ENCODE data around the gene TRIM63.
"Not testable (repeated sequence)": the region's sequence is repeated elsewhere in the genome, so short reads cannot be mapped to it uniquely, and the experiment has no call there.

TRIM63 gene

DNA sequence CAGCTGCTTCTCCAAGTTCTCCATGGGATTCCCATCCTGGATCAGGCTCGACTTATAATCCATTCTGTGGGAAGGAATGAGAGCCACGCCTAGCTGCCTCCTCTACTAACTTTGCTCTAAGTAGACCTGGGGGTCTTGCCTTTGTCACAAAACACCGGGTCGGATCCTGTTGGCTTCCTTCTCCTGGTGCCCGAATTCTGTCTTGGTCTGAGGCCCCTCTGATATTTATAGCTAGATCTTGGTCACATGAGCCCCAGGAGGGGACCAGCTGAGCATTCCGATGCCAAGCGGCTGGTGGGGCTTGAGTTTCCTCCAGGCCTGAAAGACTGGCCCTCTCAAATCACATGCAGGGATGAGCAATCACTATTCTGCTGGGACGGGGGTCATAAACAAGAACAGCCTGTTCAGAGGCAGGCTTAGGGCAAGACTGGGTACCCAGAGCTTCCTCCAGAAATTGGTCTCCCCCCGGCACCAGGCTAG, at the start of gene TRIM63:
Gene TRIM63, minus strand, starts transcription at position 199 of the 480 bp plus-strand sequence. Its CDS starts 136 bp downstream, at position 63.
- in situ Hi-C loops (cut with MboI; ENCODE audit: low sequenced_read_pairs) = no loop called here

DNA sequence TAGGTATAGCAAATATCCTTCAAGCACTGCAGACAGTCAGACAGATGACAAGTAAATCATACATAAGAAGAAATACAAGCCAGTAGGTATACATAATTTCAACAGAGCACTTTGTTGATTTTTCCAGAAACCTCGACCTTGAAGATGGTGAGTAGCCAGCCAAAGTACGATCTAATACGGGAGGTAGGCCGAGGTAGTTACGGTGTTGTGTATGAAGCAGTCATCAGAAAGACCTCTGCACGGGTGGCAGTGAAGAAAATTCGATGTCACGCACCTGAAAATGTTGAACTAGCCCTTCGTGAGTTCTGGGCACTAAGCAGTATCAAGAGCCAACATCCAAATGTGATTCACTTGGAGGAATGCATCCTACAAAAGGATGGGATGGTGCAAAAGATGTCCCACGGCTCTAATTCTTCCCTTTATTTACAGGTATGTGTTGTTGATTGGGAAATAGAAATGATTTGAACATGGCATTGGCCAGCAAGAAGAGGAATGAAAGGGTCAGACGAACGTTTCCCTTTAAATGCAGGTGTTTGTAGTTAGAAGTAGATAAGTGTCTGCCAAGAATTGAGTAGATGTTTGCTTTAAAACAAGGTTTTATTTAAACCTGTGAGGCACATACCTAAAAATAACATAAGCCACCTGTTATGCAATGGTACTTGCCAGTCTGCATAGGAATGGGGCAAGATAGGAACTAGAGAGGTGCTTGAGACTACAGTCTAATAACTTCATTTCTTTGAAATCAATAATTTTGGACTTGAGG, 46.9 kb upstream of the TRIM63 start:
- in situ Hi-C loops (cut with MboI; ENCODE audit: low sequenced_read_pairs) = no loop called here

DNA sequence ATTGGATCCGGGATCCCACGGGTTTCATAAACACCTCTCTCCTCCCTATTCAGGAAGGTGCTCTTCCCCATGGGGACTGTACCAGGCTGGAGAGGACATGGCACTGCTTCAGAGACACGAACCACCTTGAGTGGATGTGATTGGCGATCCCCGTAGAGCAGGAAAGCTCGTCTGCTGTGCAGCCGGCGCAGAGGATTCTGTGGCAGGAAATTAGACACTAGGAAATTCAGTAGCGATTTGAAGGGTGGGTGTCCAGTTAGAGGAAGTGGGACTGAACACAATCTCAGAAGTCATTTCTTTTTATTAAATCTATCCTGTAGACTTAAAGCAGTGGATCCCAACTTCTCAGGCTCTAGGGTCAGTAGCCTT, 45.0 kb upstream of the TRIM63 start:
- in situ Hi-C loops (cut with MboI; ENCODE audit: low sequenced_read_pairs) = no loop called here

DNA sequence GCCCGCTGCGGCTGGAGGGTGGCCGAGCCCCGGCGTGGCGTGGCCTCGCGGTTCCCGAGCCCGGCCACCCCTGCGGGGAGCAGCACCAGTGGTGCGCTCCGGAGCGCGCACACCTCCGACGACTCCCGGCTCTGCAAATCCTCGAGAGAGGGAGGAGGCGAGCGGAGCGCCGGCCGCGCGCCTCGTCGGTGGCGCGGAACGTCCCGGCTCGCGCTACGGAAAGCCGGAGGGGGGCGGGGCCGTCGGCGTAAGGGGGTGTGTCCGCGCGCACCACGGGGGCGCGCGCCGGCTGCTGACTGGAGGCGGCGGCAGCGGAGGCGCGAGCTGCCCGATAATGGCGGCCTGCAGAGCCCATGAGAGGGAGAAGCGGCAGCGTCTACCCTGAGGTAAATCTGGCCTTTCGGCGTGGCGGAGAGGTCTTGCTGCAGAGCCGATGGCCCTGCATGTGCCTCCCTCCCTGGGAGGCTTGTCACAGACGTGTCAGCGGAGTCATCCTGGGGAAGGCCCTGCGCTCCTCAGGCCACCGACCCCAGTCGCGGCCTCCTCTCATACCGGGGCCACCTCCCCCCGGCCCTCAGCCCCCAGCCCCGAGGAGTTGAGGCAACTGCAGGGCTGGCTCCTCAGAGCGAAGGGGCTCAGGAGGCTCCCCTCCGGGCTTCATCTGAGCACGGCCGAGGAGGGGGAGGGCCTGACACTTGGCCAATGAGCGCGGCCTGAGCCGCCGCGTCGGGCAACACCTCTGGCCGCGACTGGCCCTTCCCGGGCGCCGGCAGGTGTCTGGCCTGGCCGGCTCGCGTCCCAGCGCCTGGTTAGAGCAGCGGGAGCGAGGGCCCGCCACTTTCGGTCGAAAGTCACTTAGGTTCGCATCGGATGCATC, 44.3 kb upstream of the TRIM63 start, which contains the start of gene PDIK1L:
Gene PDIK1L, plus strand, starts transcription at position 295 of the 877 bp plus-strand sequence. CDS start 2,485 bp downstream, outside the sequence.
- in situ Hi-C loops (cut with MboI; ENCODE audit: low sequenced_read_pairs) = no loop called here

DNA sequence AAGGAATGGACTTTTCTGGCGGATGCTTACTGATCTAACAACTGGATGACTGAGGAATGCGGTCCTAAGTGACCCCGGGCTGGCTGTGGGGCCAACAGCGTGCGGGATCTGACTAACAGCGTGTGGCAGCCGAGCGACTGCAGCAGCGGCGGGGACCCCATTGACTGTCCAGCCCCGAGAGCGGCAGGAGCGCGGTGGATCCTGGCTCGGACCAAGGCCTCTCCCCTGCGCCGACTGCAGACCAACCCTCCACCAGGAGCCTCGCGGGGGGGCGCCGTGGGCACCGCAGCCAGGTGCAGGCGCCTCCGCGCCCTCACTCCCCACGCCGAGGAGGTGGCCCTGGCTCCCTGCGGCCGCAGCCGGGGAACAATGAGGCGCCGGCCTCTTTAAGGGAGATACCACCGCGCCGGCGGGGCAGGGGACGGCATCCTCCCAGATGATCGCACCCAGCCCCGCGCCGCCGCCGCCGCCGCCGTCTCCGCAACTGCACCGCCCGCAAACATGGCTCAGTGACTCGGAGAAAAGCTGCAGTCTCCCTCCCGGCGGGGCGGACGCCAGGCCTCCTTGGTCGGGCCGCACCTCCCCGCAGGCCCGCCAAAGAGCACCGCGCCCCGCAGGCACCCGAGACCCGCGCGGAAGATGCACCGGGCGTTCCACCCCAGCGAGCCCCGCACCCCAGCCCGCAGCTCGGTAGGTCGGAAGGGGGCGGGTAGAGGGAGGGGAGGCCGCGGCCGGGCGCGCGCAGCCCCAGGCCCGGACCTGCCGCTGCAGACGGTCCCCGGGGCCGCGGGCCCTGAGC, 43.5 kb upstream of the TRIM63 start:
- in situ Hi-C loops (cut with MboI; ENCODE audit: low sequenced_read_pairs) = no loop called here

DNA sequence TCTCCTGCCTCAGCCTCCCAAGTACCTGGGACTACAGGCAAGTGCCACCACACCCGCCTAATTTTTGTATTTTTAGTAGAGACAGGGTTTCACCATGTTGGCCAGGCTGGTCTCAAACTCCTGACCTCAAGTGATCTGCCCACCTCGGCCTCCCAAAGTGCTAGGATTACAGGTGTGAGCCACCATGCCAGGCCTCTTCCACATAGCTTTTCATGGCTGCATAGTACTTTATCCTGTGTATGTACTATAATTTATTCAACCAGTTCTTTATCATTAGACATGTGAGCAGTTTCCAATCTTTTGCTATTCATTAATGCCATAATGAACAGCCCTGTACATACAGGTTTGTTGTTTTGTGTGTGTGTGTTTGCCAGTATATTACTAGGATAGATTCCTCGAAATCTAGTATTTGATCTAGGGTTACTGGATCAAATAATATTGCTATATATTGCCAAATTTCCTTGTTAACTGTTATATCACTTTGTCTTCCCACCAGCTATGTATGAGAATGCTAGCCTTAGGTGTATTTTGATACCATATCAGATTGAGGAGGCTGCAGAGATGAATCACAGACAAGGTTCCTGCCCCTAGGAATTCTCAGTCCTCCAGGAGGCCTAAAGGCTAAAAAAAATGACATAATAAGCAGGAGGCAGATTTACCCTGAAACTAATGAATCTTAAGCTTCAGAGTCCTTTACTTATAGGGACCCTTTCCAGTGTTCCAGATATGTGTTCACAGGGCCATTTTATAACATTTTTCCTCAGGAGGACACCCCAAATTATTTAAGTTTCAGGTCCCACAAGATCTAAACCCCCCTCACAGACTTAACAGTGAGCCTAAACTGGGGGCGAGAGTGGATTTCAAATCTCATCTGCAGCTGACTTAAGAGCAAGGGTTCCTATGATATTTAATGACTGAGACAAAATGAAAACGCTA, 42.1 kb upstream of the TRIM63 start:
- in situ Hi-C loops (cut with MboI; ENCODE audit: low sequenced_read_pairs) = no loop called here

DNA sequence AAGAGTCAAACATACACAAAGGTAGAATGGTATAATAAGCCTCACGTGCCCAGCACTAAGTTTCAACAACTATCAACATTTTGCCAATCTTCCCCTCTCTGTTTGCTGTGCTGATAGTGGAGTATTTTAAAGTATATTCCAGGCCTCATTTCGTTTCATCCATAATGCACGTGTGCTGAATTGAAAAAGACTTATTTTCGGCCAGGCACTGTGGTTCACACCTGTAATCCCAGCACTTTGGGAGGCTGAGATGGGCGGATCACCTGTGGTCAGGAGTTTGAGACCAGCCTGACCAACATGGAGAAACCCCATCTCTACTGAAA, 37.8 kb upstream of the TRIM63 start:
- in situ Hi-C loops (cut with MboI; ENCODE audit: low sequenced_read_pairs) = not testable (repeated sequence)

DNA sequence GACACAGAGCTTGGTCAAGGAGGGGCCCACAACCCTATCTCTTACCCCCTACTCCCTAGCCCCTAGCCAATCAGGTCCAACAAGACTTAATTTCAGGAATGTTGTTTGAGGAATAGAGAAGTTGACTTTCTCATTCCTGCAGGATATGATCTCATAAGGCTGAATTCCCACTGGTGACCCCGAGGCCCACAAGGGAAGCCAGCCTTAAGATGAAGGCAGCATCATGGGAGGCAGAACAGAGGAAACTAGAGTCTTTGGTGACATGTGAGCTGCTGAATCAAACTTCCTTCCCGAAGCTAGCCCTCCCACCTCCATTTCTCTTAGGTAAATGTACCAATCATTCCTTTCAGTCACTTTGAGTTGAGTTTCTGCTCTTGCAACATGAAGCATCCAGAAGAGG, 35.1 kb upstream of the TRIM63 start:
- in situ Hi-C loops (cut with MboI; ENCODE audit: low sequenced_read_pairs) = no loop called here

DNA sequence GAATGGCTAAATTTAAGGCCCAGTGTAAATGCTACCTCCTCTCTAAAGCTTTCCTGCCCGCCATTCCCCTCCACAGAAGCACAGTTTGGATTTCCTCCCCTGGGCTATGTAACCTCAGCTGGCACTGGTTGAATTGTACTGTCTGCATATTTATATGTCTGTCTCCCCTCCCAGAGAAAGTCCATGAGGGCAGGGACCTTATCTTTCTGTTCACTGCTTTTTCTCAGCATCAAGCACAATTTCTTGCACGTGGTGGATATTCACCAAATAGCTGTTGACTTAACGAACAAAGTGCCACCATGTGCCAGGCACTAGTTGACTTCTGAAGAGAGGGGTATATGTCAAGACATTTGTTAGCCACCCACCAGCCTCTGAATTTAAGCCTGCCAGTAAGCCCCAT, 34.7 kb upstream of the TRIM63 start:
- in situ Hi-C loops (cut with MboI; ENCODE audit: low sequenced_read_pairs) = no loop called here

DNA sequence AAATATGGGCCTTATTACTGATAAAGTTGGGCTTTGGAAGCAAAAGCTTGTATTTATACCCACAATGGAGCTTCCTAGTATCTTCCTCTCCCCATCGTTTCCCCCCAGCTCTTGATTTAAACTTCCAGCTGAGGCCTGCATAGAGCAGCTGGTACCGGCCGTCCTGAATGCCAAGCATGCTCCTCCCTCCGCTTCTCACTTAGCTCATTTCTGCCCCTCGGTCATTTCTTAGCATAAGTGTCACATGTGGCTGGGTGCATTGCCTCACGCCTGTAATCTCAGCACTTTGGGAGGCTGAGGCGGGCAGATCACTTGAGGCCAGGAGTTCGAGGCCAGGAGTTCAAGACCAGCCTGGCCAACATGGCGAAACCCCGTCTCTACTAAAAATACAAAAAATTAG, 32.8 kb upstream of the TRIM63 start:
- in situ Hi-C loops (cut with MboI; ENCODE audit: low sequenced_read_pairs) = not testable (repeated sequence)

DNA sequence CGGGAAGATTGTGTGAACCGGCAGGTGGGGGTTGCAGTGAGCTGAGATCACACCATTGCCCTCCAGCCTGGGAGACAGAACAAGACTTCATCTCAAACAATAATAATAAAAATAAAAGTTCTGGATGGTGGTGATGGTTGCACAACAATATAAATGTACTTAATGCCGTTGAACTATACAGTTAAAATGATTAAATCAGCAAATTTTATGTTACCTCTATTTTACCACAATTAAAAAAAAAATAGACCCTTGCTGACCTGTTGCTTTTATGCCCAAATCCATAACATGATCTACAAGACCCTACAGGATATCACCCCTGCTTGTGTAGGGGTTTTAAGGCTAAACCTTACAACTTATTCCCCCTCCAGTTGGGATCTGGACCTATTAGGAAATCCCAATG, 32.4 kb upstream of the TRIM63 start:
- in situ Hi-C loops (cut with MboI; ENCODE audit: low sequenced_read_pairs) = no loop called here

DNA sequence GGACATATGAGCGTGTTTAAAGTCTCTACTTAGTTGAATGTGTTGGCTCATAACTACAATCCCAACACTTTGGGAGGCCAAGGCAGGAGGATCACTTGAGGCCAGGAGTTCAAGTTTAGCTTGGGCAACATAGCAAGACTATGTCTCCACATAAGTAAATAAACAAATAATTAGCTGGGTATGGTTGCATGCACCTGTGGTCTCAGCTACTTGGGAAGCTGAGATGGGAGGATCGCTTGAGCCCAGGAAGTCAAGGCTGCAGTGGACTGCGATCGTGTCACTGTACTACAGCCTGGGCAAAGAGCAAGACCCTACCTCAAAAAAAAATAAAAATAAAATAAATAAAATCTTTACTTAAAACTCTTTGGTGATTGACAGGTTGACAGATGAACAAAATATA, 31.2 kb upstream of the TRIM63 start:
- in situ Hi-C loops (cut with MboI; ENCODE audit: low sequenced_read_pairs) = no loop called here

DNA sequence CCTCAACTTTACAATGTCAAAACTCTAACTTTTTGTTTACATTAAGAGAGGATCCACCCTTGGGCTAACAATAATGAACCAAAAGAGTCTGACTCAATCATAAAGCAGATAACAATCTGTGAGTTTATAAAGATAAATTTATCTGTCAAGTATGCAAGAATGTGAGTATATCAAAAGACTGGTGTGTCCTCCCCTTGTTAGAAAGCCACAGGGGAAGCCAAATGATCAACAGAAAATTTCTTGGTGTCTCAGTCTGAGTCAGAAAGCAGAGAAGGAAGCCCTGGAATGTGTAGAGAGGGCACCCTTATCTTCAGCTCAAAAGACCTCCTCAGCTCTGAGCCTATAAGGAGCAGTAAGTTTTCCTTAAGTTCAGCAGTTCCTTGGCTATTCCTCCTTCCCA, 30.3 kb upstream of the TRIM63 start:
- in situ Hi-C loops (cut with MboI; ENCODE audit: low sequenced_read_pairs) = no loop called here

DNA sequence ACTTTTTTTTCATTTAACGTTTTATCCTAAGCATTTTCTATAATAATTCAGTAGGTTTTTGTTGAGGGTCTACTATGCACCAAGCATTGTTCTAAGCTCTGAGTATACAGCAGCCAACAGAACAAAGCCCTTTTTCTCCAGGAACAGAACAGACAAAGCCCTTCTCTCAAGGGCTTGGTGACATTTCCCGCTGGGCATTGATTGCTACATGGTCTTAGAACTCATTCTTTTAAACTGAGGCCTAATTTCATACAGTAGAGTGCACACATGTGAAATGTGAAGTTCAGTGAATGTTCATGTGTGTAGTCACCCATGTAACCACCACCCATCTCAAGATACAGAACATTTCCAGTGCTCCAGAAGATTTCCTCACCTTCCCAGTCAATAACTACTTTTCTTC, 29.0 kb upstream of the TRIM63 start:
- in situ Hi-C loops (cut with MboI; ENCODE audit: low sequenced_read_pairs) = no loop called here

DNA sequence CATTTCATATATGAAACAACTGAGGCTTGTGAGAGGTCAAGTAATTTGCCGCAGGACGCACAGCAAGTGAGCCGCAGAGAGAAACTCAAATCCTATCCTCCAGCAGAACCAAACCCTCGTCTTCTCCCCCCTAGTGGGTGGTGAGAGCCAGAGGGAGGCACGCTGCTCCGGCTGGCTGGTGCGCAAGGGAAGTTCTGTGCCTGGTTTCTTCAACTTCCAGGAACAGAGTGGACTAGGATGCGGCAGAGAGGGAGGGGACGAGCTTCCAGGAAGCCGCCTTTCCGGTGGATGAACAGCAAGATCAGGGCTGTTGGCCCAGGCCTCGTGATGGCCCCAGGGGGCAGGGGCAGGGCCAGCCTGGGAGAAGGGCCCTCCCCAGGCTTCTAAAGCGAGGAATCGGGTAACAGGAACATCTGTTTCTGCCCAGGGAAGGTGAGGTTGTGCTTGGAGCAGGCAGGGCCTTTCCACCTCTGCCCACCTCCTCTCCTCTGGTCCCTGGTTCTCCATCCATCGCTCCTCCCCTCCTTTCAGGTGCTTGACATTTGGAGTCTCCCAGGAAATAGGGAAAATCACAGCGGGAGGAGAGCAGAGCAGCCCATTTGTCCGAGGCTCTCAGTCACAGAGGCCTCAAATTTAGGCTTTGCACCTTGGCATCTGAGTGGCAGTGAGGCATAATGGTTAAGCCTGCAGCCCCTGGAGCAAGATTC, 27.4 kb upstream of the TRIM63 start:
- in situ Hi-C loops (cut with MboI; ENCODE audit: low sequenced_read_pairs) = no loop called here

DNA sequence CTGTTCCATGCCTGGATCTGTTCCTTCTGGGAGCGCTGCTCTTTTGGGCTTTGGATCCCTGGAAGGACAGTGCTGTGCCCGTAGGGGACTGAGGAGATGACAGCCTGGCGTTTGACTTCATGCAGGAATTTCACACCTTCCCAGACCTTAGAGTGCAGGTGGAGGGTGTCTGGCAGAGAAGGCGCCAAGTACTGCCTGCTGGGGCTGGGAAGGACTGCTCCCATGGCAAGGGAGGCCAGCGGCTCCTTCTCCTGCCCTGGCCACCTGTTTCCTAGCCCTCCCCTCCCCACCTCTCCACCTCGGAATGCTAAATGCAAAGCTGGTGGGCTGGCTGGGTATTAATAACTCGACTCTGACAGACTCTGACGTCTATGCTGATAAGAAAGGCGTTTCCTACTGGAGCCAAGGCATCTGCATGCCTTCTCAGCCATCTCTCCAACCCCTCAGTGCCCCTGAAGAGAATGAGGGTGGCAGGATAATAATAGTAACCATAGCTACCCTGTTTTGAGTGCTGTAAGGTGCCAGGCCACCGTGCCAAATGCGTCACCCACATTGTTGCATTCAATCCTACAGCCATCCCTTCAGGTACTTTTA, 26.7 kb upstream of the TRIM63 start:
- in situ Hi-C loops (cut with MboI; ENCODE audit: low sequenced_read_pairs) = no loop called here

DNA sequence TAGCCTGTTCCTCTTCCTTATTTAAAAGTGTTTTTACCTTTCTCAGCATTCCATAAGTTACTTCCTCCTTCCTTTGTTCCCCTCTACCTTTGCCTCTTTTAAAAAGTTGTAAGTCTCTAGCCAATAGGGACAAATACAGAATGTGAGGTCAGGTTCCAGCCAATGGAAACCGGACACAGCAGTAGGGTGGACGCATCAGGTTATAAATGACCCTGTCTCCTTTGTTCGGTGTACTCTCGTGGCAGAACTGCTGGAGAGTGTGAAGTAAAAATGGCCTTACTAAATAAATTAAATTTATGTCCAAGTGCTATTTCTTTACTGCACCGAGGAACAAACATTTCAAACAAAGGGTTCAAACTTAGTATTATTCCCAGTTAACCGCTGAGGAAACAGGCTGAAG, 26.1 kb upstream of the TRIM63 start:
- in situ Hi-C loops (cut with MboI; ENCODE audit: low sequenced_read_pairs) = not testable (repeated sequence)

DNA sequence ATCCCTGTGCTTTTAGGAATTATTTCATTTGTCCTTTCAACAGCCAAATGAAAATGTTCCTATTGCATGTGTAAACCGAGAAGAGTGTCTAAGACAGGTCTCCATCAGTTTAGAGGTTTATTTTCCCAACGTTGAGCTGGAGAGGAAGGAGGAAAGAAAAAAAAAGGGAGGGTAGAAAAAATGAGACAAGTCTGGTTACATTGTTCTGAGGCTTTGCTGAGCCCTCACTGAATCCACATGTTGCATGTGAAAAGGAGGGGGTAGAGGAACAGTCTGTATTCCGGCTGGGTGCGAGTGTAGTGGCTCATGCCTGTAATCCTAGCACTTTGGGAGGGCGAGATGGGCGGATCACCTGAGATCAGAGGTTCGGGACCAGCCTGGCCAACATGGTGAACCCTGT, 25.0 kb upstream of the TRIM63 start:
- in situ Hi-C loops (cut with MboI; ENCODE audit: low sequenced_read_pairs) = no loop called here

DNA sequence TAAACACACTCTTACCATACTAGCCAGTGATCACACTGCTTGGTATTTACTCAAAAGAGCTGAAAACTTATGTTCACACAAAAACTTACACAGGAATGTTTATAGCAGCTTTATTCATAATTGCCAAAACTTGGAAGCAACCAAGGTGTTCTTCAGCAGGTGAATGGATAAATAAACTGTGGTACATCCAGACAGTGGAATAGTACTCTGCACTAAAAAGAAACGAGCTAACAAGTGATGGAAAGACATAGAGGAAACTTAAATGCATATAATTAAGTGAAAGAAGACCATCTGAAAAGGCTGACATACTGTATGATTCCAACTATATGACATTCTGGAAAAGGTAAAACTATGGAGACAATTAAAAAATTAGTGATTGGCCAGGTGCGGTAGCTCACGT, 23.5 kb upstream of the TRIM63 start:
- in situ Hi-C loops (cut with MboI; ENCODE audit: low sequenced_read_pairs) = no loop called here
